Right kidney (tissue), 1 donor: ENCODE results near the gene SSBP4.
A peak's percentile ranks its signal among the peaks of the same experiment; 100 is the strongest.

ENCODE experiments used
- DNase-seq: peaks from one replicate; pipeline ENCODE4 v3.0.0-alpha.2; 2016

The SSBP4 gene

GRCh38 chr19:18467978-18468377, 48.8 kb downstream of the SSBP4 start:
- no peak for DNase-seq

- no peak for DNase-seq
These were observed 49.3 kb downstream of the SSBP4 start for GRCh38 chr19:18468517-18468916.

- peak; percentile 67 for DNase-seq
These were observed 50.1 kb downstream of the SSBP4 start for GRCh38 chr19:18469069-18469846.

GRCh38 chr19:18470787-18471186, 51.6 kb downstream of the SSBP4 start:
- DNase-seq, result no peak

DNA sequence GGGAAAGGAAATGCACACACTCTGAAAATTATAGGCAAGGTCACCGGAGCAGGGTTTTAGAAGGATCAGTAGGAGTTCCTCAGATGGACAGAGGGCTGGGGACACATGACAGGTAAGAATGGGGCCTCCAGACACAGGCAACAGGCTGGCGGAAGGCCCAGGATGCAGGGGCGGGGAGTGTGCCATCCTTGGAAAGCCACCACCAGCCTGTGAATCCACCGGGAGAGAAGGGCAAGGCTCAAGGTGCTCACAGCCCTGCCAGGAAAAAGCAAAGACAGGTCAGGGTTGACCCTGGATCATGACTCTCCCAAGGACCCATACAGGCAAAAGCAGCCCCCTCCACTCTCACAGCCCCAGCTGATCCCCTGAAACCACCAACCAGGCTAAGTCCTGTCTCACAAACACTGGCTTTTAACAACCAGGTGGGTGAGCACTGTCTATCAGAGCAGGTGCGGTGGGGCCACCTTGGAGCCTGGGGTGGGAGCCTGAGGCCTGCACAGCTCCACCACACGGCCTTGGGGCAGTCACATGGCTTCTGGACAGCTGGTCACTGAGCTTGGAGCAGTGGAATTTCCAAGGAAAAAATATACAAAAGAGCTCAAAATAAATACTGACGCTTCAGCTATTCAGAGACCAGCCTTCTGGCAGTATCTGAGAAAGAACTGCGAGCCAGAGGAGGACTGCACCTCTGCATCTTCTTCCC, 54.0 kb downstream of the SSBP4 start:
- DNase-seq, result no peak

DNA sequence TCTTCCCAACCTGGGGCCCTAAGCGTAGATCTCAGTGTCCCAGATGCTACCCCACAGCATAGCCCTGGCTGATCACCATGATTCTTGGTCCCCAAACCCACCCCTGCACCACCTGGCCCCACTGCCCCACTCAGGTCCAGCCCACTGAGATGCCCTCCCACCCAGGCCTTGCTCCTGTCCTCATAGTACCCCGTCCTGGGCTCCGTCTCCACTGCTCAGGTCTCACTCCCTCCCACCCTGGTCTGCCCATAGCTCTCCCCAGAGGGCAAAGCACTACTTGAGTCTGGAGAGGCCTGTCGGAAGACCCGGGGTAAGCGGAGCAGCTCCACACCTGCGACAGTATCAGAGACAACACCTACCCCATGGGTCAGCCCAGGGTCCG, 54.5 kb downstream of the SSBP4 start:
- no peak for DNase-seq

GRCh38 chr19:18474366-18474887, 55.2 kb downstream of the SSBP4 start:
- DNase-seq, result no peak

- DNase-seq, result no peak
These were observed 55.8 kb downstream of the SSBP4 start for GRCh38 chr19:18475004-18475453.

GRCh38 chr19:18475762-18476331, 56.6 kb downstream of the SSBP4 start:
- DNase-seq, result no peak

GRCh38 chr19:18476507-18477041, 57.4 kb downstream of the SSBP4 start:
- DNase-seq, result no peak

DNA sequence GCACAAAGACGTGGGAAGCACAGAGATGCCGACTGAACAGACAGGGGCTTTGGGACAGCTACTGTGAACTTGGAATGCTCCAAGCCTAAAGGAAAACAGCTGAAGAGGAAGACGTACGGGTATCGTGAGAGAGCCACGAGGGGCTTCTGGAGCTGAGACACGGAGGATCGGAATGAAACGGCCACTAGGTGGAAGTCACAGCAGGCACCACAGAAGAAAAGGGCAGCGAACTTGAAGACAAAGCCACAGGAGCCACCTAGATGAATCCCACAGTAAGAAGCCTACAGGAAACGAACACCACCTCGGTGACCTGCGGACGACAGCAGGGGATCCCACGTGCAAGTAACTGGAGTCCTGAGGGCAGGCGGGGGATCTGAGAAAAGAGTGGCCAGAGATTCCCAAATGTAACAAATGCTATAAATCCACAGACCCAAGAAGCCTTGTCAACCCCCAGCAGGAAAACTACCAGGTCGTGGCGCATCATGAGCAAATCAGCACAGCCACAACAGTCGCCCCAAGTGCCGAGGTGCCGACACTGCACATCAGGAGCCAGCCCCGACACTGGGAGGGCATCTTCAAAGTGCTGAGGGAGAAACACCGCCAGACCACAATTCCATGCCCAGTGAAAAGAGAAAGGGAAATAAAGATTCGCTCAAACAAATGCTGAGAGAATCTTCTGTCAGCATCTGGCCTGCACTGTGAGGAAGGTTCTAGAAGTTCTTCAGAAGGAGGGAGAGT, 58.0 kb downstream of the SSBP4 start:
- no peak for DNase-seq

- DNase-seq, result no peak
These were observed 58.8 kb downstream of the SSBP4 start for GRCh38 chr19:18477974-18478373.

GRCh38 chr19:18478545-18479311, 59.5 kb downstream of the SSBP4 start:
- DNase-seq, result no peak

DNA sequence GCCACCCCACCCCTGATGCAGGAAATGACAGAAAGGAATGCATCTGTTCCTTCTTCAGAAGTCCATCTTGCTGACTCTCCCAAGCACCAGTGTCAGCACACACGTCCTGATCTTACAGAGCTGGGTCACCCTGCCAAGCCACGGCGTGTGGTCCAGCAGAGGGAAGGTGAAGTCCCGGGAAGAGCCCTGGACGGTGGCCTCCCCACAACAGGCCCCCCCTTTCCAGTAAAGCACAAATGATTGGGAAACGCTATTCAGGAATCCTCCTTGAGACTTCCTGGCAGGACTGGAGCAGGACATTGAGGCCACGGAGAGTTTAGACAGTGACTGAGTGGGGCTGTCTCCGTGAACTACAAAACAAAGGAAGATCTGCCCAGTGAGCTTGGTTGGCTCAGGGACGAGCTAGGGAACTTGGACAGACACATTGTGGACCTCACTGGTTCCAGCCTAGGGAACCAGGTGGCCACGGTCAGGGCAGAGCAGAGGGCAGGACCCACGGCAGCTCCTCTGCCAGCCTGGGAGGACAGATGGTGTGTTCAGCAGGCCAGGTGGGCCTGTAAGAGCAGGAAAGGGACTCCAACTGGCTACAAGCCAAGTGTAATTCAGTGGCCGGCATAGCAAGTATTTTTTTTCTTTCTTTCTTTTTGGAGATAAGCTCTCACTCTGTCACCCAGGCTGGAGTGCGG, 61.0 kb downstream of the SSBP4 start:
- DNase-seq, result no peak

- no peak for DNase-seq
These were observed 62.5 kb downstream of the SSBP4 start for GRCh38 chr19:18481505-18482222.

GRCh38 chr19:18483119-18483890, 64.1 kb downstream of the SSBP4 start:
- no peak for DNase-seq
